ENCODE data around the gene RPS15A. TPM values are rescaled to one million over a fixed set of nuclear protein-coding genes. Genes with fewer than 3 reads are reported as not detected.
A peak's percentile ranks its signal among the peaks of the same experiment; 100 is the strongest.

The RPS15A gene
- 1,177 and 1,796 TPM in 2 replicates for total RNA-seq (2014; rRNA removed; shearing (Covaris generic))

DNA sequence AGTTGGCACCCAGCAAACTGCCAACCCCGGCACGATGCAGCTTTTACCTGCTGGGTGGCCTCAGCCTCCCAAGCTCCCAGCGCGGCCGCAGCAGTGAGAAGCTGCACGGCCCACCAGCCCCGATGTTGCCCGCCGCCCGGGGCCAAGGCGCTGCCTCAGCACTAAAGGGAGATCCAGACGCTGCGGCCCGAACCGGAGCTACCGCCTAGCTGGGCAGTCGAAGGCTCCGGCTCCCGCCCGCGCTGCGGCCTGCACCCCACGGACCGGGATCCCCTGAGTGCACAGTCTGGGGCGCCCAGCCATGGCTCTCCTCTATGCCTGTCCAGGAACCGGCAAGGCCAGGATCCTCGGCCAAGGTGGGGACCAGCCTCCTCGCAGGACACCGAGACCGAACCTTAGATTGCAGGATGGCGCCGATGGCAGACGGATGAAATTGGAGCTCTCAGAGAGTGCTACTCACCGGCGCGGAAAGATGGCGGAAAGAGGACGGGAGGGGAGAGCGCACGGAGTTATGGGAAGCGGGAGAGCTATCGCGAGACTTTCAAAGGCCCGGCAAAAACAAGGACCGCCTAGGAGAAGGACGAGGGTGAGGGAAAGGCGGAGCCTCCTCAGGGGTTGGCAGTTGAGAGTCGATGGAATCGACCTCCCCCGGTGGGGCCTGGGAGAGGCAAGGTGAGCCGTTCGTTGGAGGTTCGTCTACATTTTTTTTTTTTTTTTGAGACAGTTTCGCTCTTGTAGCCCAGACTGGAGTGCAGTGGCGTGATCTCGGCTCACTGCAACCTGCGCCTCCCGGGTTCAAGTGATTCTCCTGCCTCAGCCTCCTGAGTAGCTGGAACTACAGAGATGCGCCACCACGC, at the start of gene RPS15A:
RPS15A (minus strand) TSS at position 485 of the 857 bp plus-strand sequence. CDS start 1,221 bp downstream, outside the sequence.
- peak; percentile 96 for DNase-seq (ENCODE audit: low read depth)

DNA sequence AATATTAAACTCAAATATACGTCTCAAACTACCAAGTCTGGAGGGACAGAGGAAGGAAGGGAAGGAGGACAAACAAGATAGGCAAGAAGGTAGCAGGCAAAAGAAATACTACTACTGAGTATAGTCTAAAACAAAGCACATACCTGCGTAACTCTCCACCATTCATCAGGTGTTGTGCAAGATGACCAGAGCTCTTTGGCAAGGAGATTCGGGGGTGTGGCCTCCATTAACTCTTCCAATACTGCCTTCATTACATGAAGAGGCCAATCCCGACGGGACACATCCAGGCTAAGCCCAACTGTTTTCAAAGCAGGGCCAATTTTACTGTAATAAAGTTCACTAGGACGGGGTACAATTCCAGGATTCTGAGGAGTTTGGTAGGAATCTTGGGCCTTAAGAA, 49.4 kb upstream of the RPS15A start:
- DNase-seq (ENCODE audit: low read depth): no peak

DNA sequence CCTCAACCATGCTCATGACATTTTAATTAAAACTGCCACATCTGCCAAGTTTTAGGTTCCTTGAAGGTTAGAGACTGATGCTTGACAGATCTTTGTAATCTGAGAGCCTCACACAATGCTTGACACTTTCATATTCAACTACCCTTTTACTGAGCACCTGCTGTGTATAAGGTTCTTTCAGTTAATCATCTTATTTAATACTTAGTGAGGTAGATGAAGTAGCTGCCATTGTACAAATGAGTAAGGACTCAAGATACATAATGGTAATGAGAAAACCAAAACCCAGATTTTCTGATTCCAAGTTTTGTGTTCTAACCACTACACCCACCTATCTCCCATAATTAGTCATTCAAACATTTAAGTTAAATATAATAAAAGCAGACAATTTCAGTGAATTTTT, 46.6 kb upstream of the RPS15A start:
- no peak for DNase-seq (ENCODE audit: low read depth)

DNA sequence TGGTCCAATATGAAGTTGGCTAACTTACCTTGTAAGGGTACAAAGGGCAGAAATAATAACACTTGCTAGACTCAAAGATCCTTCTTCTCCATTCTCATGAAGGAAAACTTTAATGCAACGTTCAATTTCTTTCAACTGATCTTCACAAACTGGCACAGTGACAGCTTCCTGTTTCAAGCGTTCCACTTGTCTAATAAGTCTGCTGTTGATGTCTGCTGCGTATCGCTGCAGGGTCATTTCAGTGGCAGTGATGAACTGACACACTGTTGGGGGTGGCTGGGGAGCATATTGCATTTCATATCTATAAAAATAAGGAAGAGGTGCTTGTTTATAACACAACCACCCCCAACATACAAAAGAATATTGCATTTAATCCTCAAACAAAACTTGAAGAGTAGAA, 44.7 kb upstream of the RPS15A start:
- DNase-seq (ENCODE audit: low read depth): no peak

DNA sequence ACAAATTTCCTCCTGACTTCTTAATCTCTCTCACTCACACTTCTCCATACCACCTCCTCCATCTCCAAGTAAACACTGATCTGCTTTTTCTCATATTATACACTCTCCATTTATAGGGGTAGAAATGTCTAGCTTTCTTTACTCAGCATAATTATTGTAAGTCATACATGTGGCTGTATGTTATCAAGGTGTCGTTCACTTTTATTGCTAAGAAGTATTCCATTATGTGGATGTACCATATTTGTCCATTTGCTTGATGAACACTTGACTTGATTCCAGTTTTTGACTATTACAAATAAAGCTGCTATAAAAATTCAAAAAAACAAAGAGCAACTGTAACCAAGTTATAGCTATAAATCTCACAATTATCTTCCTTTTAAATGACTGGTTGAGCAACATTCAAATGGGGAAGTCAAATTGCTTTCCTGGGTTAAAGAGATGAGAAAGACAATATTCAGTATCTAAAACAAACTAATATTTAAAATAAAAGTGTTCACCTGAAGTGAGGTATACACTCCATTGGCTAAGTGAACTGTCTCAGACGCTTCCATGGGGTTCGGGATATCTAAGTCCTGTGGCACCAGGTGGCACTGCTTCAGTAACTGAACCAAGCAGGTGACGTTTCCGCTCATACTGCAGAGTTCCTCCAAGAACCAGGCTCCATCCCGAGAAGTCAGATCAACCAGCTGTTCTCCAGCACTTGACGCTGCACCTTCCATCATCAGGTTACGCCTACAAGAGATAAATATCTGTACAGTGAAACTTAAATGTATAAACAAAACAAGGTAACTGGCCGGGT, 43.8 kb upstream of the RPS15A start:
- DNase-seq (ENCODE audit: low read depth): no peak

DNA sequence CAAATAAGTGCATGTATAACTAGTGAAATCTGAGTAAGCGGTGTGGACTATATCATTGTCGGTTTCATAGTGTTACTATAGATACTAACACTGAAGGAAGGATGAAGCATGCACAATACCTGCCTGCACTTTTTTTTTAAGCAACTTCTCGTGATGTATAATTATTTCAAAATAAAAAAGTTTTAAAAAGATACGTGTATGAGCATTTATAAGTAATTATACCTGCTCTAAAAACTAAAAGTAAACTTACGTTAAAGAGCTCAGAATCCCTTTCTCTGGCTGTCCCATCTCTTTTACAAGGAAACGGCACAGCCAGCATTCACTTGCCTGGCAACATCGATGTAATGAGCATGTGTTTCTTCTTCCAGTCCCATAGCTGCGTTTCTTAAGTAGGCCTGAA, 42.5 kb upstream of the RPS15A start:
- DNase-seq (ENCODE audit: low read depth): no peak

DNA sequence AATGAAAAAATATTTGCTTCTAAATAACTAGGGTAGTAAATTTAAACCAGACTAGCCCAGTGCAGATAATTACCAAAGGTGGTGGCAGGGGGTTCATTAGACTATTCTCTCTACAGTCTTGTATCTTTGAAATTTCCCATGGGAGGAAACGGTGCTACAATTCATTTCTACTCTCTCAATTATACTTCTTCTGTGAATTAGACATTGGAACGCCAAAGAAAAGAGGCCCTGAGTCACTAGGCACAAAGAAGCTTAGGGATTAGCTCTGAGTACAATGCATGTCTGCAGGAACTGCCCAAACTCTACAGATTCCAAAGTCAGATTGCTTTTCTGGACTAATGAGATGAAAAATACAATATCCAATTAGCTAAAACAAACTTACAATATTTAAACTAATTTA, 41.9 kb upstream of the RPS15A start:
- no peak for DNase-seq (ENCODE audit: low read depth)

DNA sequence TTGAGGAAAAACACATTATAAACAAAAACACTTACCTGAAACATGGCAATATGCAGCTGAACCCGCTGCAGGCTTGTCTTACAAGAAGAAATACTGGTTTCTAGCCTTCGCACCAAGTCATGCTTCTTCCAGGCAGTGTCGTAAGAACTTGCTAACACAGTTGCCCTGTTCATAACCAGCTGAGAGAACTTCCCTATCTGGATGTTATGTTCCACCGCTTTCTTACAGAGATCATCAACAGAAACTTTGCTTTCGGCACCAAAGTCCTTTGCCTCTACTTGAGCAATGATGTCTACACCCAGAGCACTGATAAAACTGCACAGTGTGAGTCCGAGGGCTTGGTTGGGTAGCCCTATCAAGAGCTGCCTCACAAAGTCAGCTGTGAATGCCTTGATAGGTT, 39.1 kb upstream of the RPS15A start:
- DNase-seq (ENCODE audit: low read depth): no peak

DNA sequence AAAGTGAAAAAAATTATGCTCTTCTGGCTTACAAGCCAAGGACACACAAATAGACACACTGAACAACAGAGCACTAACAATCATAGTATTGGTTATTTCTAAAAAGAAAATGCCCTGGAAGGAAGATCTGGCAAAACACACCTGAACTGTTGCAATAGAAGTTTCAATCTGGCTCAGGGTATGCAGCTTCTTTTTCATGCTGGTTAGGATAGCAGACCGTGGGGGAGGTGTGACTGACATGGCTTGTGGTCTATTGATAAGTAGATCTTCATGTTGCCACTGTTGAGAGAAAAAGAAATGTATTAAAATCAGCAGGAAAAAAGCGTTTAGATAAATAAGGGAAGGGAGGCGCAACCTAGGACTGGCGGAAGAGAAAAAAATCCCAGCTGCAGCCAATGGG, 37.8 kb upstream of the RPS15A start:
- DNase-seq (ENCODE audit: low read depth): no peak

DNA sequence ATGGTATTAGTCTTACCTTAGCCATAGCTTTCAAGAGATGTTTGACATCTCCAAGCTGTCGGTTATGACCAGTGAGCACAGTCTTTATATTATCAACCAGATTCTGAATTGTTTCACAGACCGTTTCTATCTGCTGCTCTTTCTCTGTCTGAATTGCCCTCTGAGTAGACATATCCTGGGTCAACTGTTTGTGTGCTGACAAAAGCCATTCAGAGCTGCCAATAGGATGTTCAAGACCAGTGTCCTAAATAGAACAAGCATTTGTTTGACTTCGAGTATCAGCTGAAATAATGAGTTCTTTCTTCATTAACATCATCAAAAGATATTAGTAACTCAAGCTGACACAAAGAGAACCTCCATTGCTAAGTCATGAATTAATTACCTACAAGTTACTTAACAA, 26.2 kb upstream of the RPS15A start:
- no peak for DNase-seq (ENCODE audit: low read depth)

DNA sequence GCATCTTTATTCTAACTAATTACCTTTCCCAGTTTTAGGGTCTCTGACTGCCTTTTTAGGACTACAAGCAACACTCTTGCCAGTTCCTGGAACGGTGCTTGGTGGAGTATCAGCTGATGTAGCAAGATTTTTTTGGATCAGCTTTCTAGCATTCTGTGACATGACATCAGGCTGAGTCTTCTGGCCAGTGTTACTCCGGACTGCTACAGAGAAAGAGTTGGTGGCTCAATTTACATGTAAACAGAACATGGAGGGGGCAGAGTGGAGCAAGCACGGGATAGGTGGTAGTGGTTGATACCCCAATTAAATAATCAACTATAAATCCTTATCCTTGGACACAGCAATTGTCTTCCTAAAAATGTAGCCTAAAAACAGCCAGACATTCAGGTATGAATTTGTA, 21.8 kb upstream of the RPS15A start:
- DNase-seq (ENCODE audit: low read depth): no peak

DNA sequence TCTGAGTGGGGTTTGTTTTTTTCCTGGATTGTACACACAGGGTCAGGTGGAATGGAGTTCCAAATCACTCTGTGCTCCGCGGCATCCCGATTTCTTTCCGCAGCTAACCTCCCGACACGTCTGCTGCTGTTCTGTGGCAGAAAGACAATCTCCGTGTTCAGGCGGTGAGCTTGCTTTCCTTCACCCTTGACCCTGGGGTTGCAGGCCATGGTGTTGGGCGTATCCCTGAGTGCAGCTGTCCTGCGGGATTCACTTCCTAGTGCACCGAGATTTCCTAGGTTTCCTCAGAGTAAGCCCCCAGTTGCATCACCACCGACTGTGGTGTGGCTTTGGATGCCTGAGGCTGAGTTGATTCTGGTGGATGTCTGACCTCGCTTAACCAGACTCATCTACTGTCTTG, 19.0 kb upstream of the RPS15A start:
- DNase-seq (ENCODE audit: low read depth): no peak

DNA sequence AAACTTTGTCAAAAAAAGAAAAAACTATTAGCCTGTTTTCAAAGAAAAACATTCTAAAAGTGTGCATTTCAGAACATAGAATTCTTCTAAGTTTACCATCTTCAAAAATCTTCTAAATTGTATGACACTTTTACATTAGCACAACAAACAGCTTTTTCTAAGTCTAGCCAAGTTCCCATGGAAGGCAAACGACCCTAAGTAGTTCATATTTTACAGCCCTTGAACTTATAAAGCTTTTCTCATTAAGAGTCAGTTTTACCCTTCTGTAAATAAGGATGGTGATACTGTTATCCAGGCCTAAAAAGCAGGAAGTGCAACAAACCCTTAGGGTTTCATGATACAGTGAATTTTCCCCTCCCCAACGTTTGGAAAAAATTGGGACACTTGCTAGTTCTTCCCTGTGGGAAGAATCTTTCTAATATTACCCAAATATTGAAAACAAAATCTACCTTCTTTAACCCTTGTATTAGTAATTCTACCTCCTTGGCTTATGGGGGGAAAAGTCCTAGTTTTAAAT, 15.2 kb upstream of the RPS15A start:
- no peak for DNase-seq (ENCODE audit: low read depth)

DNA sequence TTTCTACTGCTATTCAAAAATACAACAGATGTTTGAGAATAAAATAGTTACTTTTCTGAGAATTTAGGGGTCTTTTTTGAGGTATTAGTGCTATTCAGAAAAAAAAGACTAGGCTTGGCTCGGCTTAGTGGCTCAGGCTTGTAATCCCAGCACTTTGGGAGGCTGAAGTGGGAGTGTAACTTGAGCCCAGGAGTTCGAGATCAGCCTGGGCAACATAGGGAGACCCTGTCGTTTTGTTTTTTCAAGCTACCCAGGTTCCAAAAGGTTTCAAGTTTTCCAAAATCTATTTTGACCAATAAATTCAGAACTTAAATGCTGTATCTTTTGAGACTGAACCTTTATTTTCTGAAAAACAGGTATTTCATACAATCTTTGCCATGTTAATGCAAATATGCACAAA, 14.4 kb upstream of the RPS15A start:
- no peak for DNase-seq (ENCODE audit: low read depth)

DNA sequence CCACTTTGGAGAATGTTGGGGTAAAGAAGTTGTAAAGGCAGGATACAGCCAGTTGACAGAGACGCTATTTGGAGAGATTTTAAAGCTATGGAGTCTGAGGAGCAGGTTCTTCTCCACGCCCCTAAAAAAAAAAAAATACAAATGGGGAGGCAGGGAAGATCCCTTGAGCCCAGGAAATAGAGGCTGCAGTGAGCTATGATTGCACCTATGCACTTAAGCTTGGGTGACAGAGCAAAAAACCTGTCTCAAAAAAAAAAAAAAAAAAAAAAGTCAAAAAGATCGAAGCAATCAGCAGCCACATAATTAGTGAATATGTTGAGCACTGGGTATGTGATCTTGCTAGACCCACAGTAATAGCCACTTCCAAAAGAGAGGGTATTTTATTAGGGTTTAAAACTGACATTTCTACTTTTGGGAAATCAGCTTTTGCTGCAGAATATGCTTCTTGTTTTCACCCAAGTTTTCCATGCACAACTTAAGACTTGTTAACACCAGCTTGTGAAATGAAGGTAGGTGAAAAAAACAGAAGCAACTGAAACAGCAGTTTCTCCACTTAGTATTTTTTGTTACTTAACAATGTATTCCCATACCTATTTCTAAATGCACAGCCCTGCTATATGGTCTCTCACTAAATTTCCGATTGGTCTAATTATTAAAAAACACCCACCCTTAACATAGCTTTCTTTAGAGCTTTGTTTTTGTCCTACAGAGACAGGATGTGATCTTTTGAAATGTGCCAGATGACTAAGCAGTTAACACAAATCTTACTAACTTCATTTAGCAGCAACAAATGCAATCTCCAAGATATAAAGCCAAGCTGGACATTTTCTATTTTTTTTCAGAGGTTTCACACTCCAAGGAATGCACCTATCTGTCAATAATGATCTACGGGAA, 13.7 kb upstream of the RPS15A start:
- DNase-seq (ENCODE audit: low read depth): no peak

DNA sequence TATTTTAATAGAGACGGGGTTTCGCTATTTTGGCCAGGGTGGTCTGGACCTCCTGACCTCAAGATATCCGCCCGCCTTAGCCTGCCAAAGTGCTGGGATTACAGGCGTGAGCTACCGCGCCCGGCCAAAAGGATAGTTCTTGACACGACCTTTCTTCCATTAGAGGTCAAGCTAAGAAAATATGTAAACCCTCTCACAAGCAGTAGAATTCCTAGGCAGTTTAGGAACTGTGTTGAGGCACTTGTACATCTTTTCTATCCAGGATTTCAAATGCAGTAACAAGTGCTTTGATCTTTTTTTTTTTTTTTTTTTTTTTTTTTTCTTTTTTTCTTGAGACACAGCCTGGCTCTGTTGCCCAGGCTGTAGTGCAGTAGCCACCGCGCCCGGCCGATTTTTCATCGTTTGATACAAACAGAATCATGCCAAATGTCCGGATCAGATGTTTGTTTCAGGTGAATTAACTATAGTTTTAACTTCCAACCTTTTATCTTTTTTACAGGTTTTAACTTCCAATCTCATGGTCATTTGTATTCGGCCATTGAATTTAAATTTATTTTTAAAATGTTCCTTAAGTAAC, 12.7 kb upstream of the RPS15A start:
- no peak for DNase-seq (ENCODE audit: low read depth)

DNA sequence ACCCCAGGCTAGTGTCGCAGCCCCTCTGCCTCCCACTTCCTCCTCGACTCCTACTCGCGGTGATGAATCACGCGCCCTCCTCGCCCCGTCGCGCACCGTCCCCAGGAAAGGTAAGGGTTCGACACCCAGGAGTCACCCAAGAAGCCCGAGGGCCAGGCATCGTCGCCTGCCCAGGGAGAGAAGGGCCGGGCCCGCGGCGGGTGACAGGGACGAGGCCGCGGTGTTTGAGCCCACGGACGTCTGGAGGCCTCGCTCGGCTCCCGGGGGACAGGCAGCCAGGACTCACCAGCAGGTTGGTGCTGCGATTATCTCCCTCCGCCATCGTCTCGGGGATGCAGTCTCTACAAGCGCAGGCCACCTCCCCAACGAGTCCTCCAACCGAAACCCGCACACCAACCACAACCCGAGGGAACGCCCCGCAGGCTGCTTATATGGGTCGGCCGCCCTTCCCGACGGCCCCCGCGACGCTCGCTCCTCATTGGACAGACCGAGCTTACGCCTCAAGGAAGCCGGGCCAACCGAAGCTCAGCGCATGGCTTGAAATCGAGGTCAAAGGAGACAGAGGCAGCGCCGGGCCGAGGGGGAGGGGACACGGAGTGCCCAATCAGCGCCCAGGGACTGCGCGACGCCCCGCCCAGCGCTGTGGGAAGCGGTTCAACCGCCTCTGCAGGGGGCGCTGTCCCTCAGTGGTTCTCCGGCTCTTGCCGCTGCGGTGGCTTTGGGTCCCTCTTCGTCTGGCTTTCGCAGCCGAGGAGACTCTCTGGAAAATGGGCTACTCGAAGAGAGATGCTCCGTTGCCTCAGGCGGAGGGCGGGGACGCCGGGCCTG, 11.2 kb upstream of the RPS15A start, which contains the start of gene ARL6IP1:
ARL6IP1 (minus strand) TSS at position 405 of the 828 bp plus-strand sequence; CDS start at position 322, 83 bp downstream.
- peak; percentile 98 for DNase-seq (ENCODE audit: low read depth)

DNA sequence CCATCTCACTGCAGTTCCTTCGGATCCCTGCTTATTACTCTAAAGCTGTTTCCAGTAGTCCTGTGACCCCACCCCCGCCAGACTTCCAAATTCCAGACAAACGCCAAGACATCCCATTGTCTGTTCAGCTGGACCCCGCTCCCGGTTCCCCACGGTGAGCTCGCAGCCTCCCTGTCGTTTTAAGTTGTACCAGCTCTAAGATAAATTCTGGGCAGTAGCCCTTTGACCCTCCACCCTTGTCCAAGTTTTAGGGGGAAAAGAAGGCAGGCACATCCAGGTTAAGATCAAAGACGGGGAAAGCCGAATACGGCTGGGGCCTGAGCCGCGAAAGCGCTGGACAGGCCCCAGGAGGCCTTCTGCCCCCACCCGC, 10.6 kb upstream of the RPS15A start:
- peak; percentile 27 for DNase-seq (ENCODE audit: low read depth)

DNA sequence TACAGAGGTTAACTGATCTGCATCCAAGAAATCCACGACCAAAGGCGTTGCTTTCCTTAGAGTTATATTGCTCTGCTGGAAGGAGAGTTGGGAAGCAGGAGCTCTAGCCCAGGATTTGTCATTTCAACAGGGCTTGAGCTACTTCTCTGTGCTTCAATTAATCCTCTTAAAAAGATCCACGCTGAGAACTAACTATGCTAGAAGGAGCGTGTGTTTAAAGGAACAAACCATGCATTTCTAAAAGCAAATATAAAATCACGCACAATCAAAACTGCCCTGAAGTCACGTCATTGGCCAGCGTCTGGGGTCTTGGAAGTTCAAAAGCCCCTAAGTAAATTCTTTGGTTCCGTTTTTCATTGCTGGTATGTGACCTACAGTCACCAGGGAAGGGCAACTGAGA, 10.2 kb upstream of the RPS15A start:
- no peak for DNase-seq (ENCODE audit: low read depth)

DNA sequence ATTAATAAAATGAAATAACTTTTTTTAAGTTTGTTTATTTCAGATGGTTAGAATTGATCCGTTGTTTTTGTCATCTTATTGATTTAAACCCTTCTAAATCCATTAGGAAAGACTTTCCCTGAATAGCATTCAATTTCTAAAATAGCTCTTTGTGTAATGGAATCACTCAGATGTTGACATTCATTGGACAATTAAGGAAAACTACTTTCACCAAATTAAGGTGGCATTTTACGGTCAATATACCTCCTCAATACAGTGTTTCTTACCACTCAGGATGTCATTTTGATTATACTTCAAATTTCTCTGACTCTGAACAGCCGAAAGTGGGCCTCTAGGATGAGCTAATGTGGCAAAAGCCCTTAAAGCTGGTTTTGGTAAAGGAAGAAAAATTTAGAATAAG, 9.4 kb upstream of the RPS15A start:
- no peak for DNase-seq (ENCODE audit: low read depth)
